Measurements from ENCODE around the gene RANBP9.

The RANBP9 gene

GRCh38 chr6:13589801-13590200 lies 121.8 kb downstream of the RANBP9 start:
- H3K4me3 ChIP-seq (ENCODE audit: control insufficient read depth, low read depth, low read length): no peak overlapping the region
- TF ChIP-seq, protein P1, sequence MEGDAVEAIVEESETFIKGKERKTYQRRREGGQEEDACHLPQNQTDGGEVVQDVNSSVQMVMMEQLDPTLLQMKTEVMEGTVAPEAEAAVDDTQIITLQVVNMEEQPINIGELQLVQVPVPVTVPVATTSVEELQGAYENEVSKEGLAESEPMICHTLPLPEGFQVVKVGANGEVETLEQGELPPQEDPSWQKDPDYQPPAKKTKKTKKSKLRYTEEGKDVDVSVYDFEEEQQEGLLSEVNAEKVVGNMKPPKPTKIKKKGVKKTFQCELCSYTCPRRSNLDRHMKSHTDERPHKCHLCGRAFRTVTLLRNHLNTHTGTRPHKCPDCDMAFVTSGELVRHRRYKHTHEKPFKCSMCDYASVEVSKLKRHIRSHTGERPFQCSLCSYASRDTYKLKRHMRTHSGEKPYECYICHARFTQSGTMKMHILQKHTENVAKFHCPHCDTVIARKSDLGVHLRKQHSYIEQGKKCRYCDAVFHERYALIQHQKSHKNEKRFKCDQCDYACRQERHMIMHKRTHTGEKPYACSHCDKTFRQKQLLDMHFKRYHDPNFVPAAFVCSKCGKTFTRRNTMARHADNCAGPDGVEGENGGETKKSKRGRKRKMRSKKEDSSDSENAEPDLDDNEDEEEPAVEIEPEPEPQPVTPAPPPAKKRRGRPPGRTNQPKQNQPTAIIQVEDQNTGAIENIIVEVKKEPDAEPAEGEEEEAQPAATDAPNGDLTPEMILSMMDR (conservative IDR thresholded peaks at IDR 0.05; ENCODE audit: control insufficient read depth, insufficient read depth, low read depth, low read length): no peak
- DNase-seq (ENCODE audit: low read depth): no peak

DNA sequence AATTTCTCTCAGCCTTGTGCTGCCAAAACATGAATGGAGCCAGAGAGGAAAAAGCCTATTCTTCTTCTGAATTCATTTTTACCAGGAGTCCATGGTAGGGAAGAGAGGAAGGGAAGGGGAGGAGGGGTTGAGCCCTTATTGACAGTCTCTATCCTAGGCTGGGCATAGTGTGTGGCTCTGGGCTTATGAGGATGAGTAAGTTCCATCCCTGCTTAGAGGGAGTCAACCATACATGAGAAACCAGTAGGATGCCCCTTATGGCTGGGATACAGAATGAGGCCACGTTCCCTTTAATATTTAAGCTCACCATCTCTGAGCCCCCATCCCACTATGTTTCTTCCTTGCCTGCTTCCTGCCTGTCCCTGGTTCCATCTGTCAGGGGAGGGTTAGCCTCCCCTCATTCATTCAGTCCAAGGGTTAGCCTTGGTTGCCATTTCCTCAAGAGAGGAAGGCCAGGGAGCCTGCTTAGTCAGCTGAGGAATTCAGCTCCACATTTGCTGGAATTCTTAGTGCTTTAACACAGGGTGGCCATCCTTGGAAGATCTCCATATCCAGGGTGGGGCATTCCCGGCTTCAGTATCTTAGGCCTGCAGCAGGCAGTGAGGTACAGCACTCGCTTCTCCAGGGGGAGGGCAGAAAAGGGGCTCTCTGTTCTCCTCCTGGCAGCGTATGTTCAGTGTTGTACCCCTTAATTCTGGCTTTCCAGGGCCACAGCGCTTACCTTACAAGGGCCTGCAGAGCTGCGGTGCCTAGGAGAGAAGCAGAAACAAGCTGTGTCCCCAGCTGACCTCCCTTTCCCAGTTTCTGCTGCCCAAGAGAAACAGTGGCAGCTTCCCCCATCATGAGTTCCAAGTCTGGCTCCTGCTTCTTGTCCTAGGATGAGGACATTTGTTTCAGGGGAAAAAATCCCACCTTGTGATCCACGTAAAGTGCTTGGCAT lies 124.8 kb downstream of the RANBP9 start:
- TF ChIP-seq, protein P1 (conservative IDR thresholded peaks at IDR 0.05; ENCODE audit: control insufficient read depth, insufficient read depth, low read depth, low read length): no peak
- DNase-seq (ENCODE audit: low read depth): no peak
- H3K4me3 ChIP-seq (ENCODE audit: control insufficient read depth, low read depth, low read length): no peak overlapping the region

GRCh38 chr6:13581700-13582229 lies 129.9 kb downstream of the RANBP9 start:
- no peak overlapping the region for H3K4me3 ChIP-seq (ENCODE audit: control insufficient read depth, low read depth, low read length)
- DNase-seq (ENCODE audit: low read depth): no peak
- TF ChIP-seq, protein P1 (conservative IDR thresholded peaks at IDR 0.05; ENCODE audit: control insufficient read depth, insufficient read depth, low read depth, low read length): no peak

DNA sequence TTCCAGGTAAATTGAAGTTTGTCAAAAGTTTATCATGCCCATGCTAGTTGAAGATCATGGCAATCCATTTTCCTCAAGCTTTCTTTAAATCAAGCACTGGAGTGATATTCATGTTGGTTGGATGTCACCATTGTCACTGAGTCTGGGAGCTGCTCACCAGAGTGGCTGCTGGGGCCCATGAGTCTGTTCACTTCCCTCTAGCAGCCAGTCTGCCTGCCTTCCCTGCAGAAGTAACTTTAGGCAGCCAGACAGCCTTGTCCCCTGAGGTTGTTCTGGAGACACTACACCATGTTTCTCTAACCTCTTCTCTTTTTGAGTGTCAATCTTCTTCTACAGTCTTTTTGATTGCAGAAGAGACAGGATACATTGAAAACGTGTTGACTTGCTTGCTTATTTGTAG lies 131.7 kb downstream of the RANBP9 start:
- no peak for DNase-seq (ENCODE audit: low read depth)
- no peak overlapping the region for H3K4me3 ChIP-seq (ENCODE audit: control insufficient read depth, low read depth, low read length)
- TF ChIP-seq, protein P1 (conservative IDR thresholded peaks at IDR 0.05; ENCODE audit: control insufficient read depth, insufficient read depth, low read depth, low read length): no peak

GRCh38 chr6:13577926-13578325 lies 133.7 kb downstream of the RANBP9 start:
- H3K4me3 ChIP-seq (ENCODE audit: control insufficient read depth, low read depth, low read length): no peak overlapping the region
- no peak for DNase-seq (ENCODE audit: low read depth)
- TF ChIP-seq, protein P1 (conservative IDR thresholded peaks at IDR 0.05; ENCODE audit: control insufficient read depth, insufficient read depth, low read depth, low read length): no peak

GRCh38 chr6:13576017-13576416 lies 135.6 kb downstream of the RANBP9 start:
- TF ChIP-seq, protein P1 (conservative IDR thresholded peaks at IDR 0.05; ENCODE audit: control insufficient read depth, insufficient read depth, low read depth, low read length): no peak
- no peak for DNase-seq (ENCODE audit: low read depth)
- no peak overlapping the region for H3K4me3 ChIP-seq (ENCODE audit: control insufficient read depth, low read depth, low read length)

Data from fibroblast of mammary gland (primary cell).